HG03457 (cell line): Measurements from ENCODE around the gene DPY30.

Experiments used
- ATAC-seq: cut with Tn5 transposase; IDR thresholded peaks from one replicate; pipeline ENCODE4 v1.9.1; 2021; ENCODE audit warnings: moderate number of reproducible peaks; ENCODE audit not compliant: unreplicated experiment

DPY30 gene

DNA sequence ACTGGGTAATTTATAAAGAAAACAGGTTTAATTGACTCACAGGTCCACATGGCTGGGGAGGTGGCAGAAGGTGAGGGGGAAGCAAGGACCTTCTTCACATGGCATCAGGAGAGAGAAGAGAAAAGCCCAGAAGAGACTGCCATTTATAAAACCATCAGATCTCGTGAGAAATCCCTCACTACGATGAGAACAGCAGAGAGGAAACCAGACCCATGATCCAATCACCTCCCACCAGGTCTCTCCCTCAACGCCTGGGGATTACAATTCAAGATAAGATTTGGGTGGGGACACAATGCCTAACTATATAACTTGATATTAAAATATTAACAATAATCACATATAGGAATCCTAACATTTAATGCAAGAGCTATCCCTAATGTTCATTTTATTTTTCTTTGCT, 60.6 kb downstream of the DPY30 start:
- no peak for ATAC-seq

DNA sequence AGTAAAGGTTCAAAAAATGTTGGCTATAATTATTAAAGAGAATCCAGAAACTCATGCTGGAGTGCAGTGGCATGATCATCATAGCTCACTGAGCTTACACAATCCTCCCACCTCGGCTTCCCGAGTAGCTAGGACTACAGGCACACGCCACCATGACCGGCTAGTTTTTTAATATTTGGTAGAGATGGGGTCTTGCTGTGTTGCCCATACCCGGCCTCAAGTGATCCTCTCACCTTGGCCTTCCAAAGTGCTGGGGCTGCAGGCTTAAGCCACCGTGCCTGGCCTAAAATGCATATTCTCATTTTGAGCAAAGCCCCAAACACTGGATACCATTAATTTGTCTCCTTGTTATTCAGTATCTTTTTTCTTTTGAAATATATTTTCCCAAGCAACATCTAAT, 61.2 kb downstream of the DPY30 start:
- no peak for ATAC-seq
